ENCODE measurements around the gene BICC1. TPM values are rescaled to one million over a fixed set of nuclear protein-coding genes. Genes with fewer than 3 reads are reported as not detected.

The BICC1 gene
- total and polyA plus RNA-seq, 2 of the 13 experiments (the other 11 are each of a cell fraction or from before 2014, with no cell fraction given), result 0.18 to 1.5 TPM

- TF ChIP-seq, protein P1, sequence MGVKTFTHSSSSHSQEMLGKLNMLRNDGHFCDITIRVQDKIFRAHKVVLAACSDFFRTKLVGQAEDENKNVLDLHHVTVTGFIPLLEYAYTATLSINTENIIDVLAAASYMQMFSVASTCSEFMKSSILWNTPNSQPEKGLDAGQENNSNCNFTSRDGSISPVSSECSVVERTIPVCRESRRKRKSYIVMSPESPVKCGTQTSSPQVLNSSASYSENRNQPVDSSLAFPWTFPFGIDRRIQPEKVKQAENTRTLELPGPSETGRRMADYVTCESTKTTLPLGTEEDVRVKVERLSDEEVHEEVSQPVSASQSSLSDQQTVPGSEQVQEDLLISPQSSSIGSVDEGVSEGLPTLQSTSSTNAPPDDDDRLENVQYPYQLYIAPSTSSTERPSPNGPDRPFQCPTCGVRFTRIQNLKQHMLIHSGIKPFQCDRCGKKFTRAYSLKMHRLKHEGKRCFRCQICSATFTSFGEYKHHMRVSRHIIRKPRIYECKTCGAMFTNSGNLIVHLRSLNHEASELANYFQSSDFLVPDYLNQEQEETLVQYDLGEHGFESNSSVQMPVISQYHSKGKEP (CRISPR knock-in tag; IDR thresholded peaks at IDR 0.05), result no peak
- TF ChIP-seq GPN1 (CRISPR knock-in tag; IDR thresholded peaks at IDR 0.05; ENCODE audit: borderline replicate concordance) (no peak), MXD4 (CRISPR knock-in tag; IDR thresholded peaks at IDR 0.05) (no peak), ZFP36 (IDR thresholded peaks at IDR 0.05; ENCODE audit: borderline replicate concordance, low read depth, low read length, partially characterized antibody) (no peak), POLR2AphosphoS5 (IDR thresholded peaks at IDR 0.05; ENCODE audit: low read depth, low read length) (no peak), ATF7 (IDR thresholded peaks at IDR 0.05) (no peak), ATF7 (CRISPR knock-in tag; IDR thresholded peaks at IDR 0.05) (no peak), SIX1 (CRISPR knock-in tag; IDR thresholded peaks at IDR 0.05; ENCODE audit: borderline replicate concordance) (no peak), ZNF20 (CRISPR knock-in tag; IDR thresholded peaks at IDR 0.05) (no peak), ZNF10 (CRISPR knock-in tag; IDR thresholded peaks at IDR 0.05; ENCODE audit: borderline replicate concordance, low read depth) (no peak), ZNF775 (CRISPR knock-in tag; IDR thresholded peaks at IDR 0.05; ENCODE audit: borderline replicate concordance) (no peak), PHF5A (CRISPR knock-in tag; IDR thresholded peaks at IDR 0.05; ENCODE audit: low read depth, unreplicated experiment) (no peak), HNF4A (CRISPR knock-in tag; IDR thresholded peaks at IDR 0.05) (peak; percentile 26; the same call in 1 of the 2 replicates), ZBTB14 (CRISPR knock-in tag; IDR thresholded peaks at IDR 0.05) (no peak), ZNF7 (CRISPR knock-in tag; IDR thresholded peaks at IDR 0.05) (no peak), HOXA5 (CRISPR knock-in tag; IDR thresholded peaks at IDR 0.05) (no peak), REXO4 (CRISPR knock-in tag; IDR thresholded peaks at IDR 0.05; ENCODE audit: borderline replicate concordance) (no peak), ZNF883 (CRISPR knock-in tag; IDR thresholded peaks at IDR 0.05; ENCODE audit: not compliant biosample characterization) (no peak), ZNF235 (CRISPR knock-in tag; IDR thresholded peaks at IDR 0.05; ENCODE audit: borderline replicate concordance) (no peak), HHEX (CRISPR knock-in tag; IDR thresholded peaks at IDR 0.05) (peak; percentile 85), FOXJ3 (CRISPR knock-in tag; IDR thresholded peaks at IDR 0.05; ENCODE audit: borderline replicate concordance) (peak; percentile 36; the same call in 1 of the 2 replicates)
- TF ChIP-seq, protein P2, sequence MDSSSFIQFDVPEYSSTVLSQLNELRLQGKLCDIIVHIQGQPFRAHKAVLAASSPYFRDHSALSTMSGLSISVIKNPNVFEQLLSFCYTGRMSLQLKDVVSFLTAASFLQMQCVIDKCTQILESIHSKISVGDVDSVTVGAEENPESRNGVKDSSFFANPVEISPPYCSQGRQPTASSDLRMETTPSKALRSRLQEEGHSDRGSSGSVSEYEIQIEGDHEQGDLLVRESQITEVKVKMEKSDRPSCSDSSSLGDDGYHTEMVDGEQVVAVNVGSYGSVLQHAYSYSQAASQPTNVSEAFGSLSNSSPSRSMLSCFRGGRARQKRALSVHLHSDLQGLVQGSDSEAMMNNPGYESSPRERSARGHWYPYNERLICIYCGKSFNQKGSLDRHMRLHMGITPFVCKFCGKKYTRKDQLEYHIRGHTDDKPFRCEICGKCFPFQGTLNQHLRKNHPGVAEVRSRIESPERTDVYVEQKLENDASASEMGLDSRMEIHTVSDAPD (CRISPR knock-in tag; IDR thresholded peaks at IDR 0.05), result no peak
- TF ChIP-seq, protein P3, sequence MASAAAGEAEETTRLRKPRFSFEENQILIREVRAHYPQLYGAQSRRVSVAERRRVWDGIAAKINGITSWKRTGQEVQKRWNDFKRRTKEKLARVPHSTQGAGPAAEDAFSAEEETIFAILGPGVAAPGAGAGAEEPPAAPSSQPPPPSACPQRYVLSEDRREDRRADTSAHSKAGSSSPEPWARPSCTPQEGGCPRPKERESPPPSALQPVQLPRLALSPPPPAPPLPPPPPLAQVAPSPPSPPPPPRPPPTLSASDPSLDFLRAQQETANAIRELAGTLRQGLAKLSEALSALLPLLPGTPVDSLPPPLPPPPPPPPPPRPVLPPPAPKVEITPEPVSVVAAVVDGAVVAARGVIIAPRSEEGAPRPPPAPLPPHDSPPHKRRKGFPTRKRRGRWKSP (CRISPR knock-in tag; IDR thresholded peaks at IDR 0.05), result no peak
- TF ChIP-seq, protein P4, sequence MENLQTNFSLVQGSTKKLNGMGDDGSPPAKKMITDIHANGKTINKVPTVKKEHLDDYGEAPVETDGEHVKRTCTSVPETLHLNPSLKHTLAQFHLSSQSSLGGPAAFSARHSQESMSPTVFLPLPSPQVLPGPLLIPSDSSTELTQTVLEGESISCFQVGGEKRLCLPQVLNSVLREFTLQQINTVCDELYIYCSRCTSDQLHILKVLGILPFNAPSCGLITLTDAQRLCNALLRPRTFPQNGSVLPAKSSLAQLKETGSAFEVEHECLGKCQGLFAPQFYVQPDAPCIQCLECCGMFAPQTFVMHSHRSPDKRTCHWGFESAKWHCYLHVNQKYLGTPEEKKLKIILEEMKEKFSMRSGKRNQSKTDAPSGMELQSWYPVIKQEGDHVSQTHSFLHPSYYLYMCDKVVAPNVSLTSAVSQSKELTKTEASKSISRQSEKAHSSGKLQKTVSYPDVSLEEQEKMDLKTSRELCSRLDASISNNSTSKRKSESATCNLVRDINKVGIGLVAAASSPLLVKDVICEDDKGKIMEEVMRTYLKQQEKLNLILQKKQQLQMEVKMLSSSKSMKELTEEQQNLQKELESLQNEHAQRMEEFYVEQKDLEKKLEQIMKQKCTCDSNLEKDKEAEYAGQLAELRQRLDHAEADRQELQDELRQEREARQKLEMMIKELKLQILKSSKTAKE (CRISPR knock-in tag; IDR thresholded peaks at IDR 0.05; ENCODE audit: borderline replicate concordance), result no peak
Observed at GRCh38 chr10:58817201-58817846, 304.7 kb downstream of the BICC1 start (continued).
